Right kidney (tissue), 1 donor: ENCODE measurements around the gene CMC1.

Experiments
- DNase-seq: peaks from one replicate; pipeline ENCODE4 v3.0.0-alpha.2; 2016

Gene CMC1

DNA sequence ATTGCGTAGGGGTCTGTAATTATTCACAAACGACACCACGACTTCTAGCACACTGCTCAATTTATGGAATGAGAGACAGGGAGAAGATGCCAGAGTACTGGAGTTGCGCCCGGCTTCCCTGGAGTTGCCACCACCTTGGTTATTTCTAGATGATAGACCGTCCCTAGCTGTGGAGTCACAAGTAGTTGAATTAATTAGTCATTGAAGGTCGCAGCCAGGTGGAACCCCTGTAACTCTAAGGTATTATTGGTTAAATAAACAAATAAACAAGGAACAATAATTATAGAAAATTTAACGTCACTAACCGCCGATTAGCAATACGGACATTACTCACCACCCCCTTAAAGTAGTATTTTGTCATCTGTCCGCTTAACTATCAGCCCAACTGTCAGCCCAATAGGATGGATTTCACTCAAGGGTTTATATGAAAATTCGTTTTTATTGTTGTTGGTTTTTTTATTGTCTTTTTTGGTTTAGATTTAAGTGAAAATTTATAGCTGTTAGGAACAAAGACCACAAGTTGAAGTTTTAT is 108.1 kb downstream of the CMC1 start:
- DNase-seq: no peak
